ENCODE measurements around the gene ADAP2. TPM values are rescaled to one million over a fixed set of nuclear protein-coding genes. Genes with fewer than 3 reads are reported as not detected.
"Not testable (repeated sequence)": the region's sequence is repeated elsewhere in the genome, so short reads cannot be mapped to it uniquely, and the experiment has no call there.

ADAP2 gene
- total RNA-seq, 1 experiment from 2014 or later = 0.76 TPM

GRCh38 chr17:30908717-30909420 is 12.9 kb upstream of the ADAP2 start:
- CTCF ChIA-PET = no interaction called here
- POLR2A ChIA-PET (ENCODE audit: unreplicated experiment) = no interaction called here

GRCh38 chr17:30910151-30910550 is 11.6 kb upstream of the ADAP2 start:
- H3K4me2 ChIP-seq; H3K9me2 ChIP-seq (ENCODE audit: insufficient read depth); CTCF ChIA-PET; H3F3A ChIP-seq (ENCODE audit: insufficient read depth, low read depth); H3K36me3 ChIP-seq (ENCODE audit: low read depth); H3K4me1 ChIP-seq (replicated peaks; ENCODE audit: insufficient read depth); H4K20me1 ChIP-seq (ENCODE audit: insufficient read depth); H3K9me3 ChIP-seq (ENCODE audit: insufficient read depth, low read depth); BruUV-seq (replicated peaks); H3K27me3 ChIP-seq (ENCODE audit: insufficient read depth, low read depth); intact Hi-C loops (cut with micrococcal nuclease; ENCODE audit: unreplicated experiment); POLR2A ChIA-PET (ENCODE audit: unreplicated experiment); H2AFZ ChIP-seq; H3K4me3 ChIP-seq; DNase-seq; H3K27ac ChIP-seq; H3K79me2 ChIP-seq (ENCODE audit: low read depth): not testable (repeated sequence)

More at GRCh38 chr17:30908717-30909420, 12.9 kb upstream of the ADAP2 start:
- Histone ChIP-seq H3K4me1 (replicated peaks; ENCODE audit: insufficient read depth) (no peaks in the 10 kb centered on the region; the same call in 1 of the 2 replicates), H3K9me3 (ENCODE audit: insufficient read depth, low read depth) (no peaks in the 10 kb centered on the region), H4K20me1 (ENCODE audit: insufficient read depth) (no peaks in the 10 kb centered on the region), H3K27ac (no peak overlapping the region), H3K9me2 (ENCODE audit: insufficient read depth) (no peaks in the 10 kb centered on the region), H3K36me3 (ENCODE audit: low read depth) (peaks cover 5% of the 10 kb centered on the region; the same call in 1 of the 2 replicates), H2AFZ (no peak overlapping the region), H3F3A (ENCODE audit: insufficient read depth, low read depth) (peaks cover 9% of the 10 kb centered on the region; the same call in 1 of the 2 replicates), H3K27me3 (ENCODE audit: insufficient read depth, low read depth) (no peaks in the 10 kb centered on the region), H3K4me2 (no peak overlapping the region), H3K4me3 (no peak overlapping the region), H3K79me2 (ENCODE audit: low read depth) (peaks cover 19% of the 10 kb centered on the region)
- TF ChIP-seq CTCF (conservative IDR thresholded peaks at IDR 0.05) = no peak
- TF ChIP-seq EZH2 (IDR thresholded peaks at IDR 0.05; ENCODE audit: low read depth) = no peak
- DNase-seq = no peak
- intact Hi-C loops (cut with micrococcal nuclease; ENCODE audit: unreplicated experiment) = loop anchor here (5.0 kb wide), 1 partner anchor 463 kb away; no protein-coding TSS in a partner anchor
- no TSS peak for BruUV-seq (replicated peaks)

- Histone ChIP-seq H4K20me1 (ENCODE audit: insufficient read depth) (no peaks in the 10 kb centered on the region), H3K4me2 (no peak overlapping the region), H3K36me3 (ENCODE audit: low read depth) (no peaks in the 10 kb centered on the region), H3K27ac (no peak overlapping the region), H3K9me2 (ENCODE audit: insufficient read depth) (no peaks in the 10 kb centered on the region), H3K4me1 (replicated peaks; ENCODE audit: insufficient read depth) (no peaks in the 10 kb centered on the region), H2AFZ (no peak overlapping the region), H3K79me2 (ENCODE audit: low read depth) (no peaks in the 10 kb centered on the region), H3K27me3 (ENCODE audit: insufficient read depth, low read depth) (no peaks in the 10 kb centered on the region), H3K4me3 (no peak overlapping the region), H3F3A (ENCODE audit: insufficient read depth, low read depth) (no peaks in the 10 kb centered on the region), H3K9me3 (ENCODE audit: insufficient read depth, low read depth) (no peaks in the 10 kb centered on the region)
- CTCF ChIA-PET = no interaction called here
- POLR2A ChIA-PET (ENCODE audit: unreplicated experiment) = no interaction called here
- TF ChIP-seq EZH2 (IDR thresholded peaks at IDR 0.05; ENCODE audit: low read depth) = no peak
- TF ChIP-seq CTCF (conservative IDR thresholded peaks at IDR 0.05) = no peak
- DNase-seq = no peak
- BruUV-seq (replicated peaks) = no TSS peak
- intact Hi-C loops (cut with micrococcal nuclease; ENCODE audit: unreplicated experiment) = no loop called here
Measured at GRCh38 chr17:30913955-30914354, 7.8 kb upstream of the ADAP2 start.

Measured in PC-9 (cell line).